Fibroblast of skin of abdomen (primary cell): ENCODE results near the gene DDX3X.
"Not testable (repeated sequence)": the region's sequence is repeated elsewhere in the genome, so short reads cannot be mapped to it uniquely, and the experiment has no call there.

Experiments used
- DNase-seq: peaks from one replicate; pipeline ENCODE4 v3.0.0-alpha.2; 2013

Gene DDX3X

GRCh38 chrX:41373989-41374606 lies 40.1 kb downstream of the DDX3X start:
- DNase-seq, result no peak

- DNase-seq, result no peak
Measured at GRCh38 chrX:41377624-41378023, 43.7 kb downstream of the DDX3X start.

- peak; percentile 55 for DNase-seq
Measured at GRCh38 chrX:41381685-41382084, 47.7 kb downstream of the DDX3X start.

- DNase-seq, result no peak
Measured at GRCh38 chrX:41382714-41383645, 49.0 kb downstream of the DDX3X start.

DNA sequence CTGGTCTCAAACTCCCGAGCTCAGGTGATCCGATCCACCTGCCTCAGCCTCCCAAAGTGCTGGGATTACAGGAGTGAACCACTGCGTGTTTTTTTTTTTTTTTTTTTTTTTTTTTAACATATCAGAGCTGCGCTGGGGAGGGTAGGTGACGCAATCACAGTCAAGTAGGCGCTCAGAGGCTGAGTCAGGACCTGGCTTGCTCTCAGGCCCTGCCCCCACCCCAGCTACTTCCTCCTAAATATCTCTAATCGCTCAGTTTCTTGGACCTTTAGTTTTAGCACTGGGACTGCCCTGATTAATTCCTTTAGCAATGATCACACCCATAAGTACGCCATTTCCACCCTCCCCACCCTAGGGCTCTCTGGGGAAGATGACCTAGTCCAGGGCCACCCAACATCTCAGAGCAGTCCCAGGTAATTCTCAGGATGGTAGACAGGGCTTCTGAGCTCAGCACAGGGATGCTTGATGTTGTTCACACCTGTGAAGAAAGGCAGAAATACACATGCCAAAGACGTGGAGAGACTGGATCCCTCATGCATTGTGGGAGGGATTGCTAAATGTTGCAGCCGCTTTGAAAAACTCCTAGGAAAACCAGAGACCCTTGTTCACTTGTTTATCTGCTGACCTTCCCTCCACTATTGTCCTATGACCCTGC lies 50.2 kb downstream of the DDX3X start:
- DNase-seq, result peak; percentile 62

DNA sequence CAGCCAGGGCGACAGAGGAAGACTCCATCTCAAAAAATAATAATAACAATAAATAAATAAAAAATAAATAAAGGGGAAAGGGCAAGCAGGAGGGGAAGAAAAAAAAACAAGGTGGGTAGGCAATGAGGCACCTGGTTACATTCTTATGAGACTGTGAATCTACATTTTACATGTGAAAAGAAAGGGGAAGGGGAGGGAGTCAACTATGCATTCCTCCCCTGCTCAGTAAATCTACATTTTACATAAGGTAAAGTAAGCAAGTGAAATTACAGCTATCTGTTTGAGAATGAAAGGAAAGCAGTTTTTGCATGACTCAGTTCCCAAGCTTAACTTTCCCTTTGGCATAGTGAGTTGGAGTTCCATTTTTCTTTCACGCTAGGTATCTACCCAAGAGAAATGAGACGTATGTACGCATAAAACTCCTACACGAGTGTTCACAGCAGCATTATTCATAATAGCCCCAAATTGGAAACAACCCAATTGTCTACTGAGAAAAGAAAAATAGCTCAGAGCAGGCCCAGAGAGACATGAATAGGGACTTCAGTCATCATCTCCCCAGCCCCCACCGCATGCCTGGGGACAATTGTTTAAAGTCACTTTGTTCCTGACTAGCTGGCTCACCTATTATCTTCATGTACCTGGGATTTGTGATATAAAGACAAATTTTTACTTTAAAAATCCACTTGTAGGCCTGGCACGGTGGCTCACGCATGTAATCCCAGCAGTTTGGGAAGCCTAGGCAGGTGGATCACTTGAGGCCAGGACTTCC lies 52.4 kb downstream of the DDX3X start:
- DNase-seq, result no peak

- DNase-seq, result no peak
Measured at GRCh38 chrX:41388543-41388942, 54.6 kb downstream of the DDX3X start.

DNA sequence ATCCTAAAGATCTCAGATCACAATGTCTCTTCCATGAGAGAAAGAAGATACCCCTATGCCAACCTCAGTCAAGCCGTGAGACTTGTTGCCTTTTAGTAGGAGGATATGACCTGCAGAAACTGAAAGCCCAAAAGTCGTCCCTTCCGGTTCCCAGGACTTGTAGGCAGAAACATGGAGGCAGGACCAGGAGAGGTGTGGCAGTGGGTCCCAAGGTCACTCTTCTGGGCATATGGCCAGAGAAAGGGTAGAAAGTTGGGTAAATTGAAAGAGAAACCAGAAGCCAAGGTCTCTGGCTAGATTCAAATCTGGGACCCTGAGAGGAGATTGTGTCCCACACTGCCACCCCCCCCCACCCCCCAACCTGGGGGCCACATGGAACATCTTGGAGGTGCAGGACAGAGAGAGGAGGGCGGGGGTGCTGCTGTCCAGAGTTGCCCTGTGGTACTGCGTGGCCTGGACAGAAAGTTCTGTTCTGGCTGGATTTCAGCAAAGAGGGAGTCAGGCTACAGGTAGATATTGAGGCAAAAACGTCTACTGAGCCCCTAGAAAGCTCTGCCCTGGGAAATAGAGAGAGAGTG lies 55.4 kb downstream of the DDX3X start:
- DNase-seq, result no peak

- not testable (repeated sequence) for DNase-seq
Measured at GRCh38 chrX:41390576-41390975, 56.6 kb downstream of the DDX3X start.

DNA sequence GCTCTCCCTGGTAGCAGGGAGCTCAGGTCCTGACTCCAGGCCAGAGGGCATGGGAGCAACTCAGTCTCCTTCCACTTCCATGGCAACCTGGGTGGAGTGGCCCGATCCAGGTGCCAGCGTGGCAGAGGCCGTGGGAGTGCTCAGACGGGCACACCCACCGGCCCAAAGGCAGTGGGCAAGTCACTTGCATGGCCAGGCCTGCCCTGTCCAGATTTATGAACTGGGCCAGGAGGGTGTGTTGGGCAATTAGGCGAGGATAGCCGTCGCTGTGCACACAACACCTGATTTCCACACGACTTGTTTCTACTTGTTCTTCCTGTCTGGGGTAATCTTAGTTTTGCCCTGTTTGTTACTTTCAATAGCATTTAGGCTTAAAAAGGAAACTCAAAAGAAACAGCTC lies 57.6 kb downstream of the DDX3X start:
- no peak for DNase-seq

GRCh38 chrX:41394293-41394692 lies 60.3 kb downstream of the DDX3X start:
- no peak for DNase-seq

DNA sequence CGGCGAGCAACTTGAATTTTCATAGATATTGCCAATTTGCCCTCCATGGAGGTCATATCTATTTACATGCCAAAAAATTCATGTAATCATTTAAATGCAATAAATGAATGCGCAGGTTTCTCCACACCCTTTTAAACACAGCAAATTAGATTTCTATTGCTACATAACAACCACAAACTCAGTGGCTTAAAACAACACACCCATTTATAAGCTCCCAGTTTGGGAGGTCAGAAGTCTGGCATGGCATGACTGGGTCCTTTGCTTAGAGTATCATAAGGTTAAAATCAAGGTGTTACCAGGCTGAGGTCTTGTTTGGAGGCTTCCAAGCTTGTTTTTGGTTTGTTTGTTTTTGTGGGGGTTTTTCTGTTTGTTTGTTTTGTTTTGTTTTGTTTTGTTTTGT lies 63.3 kb downstream of the DDX3X start:
- DNase-seq, result no peak

GRCh38 chrX:41397768-41398167 lies 63.8 kb downstream of the DDX3X start:
- no peak for DNase-seq

- not testable (repeated sequence) for DNase-seq
Measured at GRCh38 chrX:41402556-41402955, 68.6 kb downstream of the DDX3X start.

- DNase-seq, result no peak
Measured at GRCh38 chrX:41405551-41405950, 71.6 kb downstream of the DDX3X start.

DNA sequence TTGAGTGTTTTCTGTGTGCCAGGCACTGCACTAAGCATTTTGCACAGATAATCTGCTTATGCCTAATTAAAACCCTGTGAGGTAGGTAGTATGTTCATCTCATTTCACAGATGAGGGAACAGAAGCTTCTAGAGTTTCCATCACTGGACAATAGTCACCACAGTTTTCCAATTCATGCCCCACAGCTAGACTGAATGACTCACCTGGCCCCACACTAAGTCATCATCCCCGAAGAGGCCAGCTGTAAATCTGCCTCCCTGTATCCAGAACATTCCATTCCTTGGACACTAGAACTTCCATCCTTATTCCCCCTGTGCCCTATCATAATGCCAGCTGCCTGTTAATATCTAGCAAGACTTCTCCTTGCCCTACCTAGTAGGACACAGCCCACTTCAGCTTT lies 72.2 kb downstream of the DDX3X start:
- peak; percentile 4 for DNase-seq

DNA sequence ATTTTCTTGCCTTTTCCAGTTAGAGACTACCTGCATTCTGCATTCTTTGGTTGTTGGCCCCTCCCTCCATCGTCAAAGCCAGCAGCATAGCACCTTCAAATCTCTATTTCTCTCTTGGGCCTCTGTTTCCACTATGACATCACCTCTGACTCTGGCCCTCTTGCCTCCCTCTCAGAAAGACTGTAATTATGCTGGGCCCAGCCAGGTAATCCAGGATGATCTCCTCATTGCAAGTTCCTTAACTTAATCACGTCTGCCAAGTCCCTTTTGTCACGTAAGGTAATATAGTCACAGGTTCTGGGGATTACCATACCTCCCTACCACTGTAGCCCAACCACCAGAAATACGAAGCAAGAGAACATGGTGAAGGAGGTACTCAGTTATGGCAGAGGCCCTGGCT lies 73.9 kb downstream of the DDX3X start:
- no peak for DNase-seq

DNA sequence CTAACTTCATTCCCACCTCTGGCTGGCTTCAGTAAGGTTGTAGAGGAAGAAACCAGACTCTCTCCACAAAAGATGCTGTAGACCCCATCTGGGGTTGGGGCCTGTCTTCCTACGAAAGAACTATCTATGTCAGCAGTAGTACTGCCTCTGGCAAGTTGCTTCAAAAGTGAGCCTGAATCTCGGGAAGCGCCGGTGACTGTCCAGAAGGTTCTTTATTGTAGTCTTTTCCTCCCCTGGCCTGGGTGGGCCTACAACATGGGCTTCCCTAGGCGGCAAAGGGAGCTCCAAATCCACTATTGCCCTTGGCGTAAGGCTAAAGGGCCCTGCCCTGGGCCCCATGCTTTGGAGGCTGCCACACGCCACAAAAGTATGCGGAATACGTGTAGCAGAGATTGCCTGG lies 74.6 kb downstream of the DDX3X start:
- DNase-seq, result no peak

DNA sequence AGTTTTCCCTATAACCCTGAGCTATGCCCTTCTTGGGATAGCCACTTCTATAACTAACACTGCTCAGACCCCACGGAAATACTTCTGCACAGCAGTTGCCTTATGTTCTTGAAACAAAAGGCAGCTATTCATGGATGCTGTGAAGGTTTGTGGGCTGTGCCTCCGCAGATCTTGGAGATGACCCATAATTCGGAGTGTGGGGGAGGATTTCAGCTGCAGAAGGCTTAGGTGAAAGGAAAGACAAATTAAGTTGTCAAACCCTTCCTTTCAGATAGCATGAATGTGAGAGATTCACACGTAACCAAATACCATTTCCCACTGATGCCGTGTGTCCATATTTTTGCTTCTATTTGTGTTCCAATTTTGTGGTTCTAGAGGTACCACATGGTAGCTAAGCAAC lies 75.0 kb downstream of the DDX3X start:
- no peak for DNase-seq

DNA sequence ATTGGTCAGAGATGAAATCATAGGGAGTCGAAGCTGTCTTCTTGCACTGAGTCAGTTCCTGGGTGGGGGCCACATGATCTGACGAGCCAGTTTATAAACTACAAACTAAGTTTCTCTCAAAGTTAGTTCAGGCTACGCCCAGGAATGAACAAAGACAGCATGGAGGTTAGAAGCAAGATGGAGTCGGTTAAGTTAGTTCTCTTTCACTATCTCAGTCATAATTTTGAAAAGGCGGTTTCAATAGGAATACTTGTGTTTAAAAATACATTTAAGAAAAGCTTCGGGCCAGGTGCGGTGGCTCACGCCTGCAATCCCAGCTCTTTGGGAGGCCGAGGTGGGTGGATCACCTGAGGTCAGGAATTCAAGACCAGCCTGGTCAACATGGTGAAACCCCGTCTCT lies 77.3 kb downstream of the DDX3X start:
- not testable (repeated sequence) for DNase-seq

DNA sequence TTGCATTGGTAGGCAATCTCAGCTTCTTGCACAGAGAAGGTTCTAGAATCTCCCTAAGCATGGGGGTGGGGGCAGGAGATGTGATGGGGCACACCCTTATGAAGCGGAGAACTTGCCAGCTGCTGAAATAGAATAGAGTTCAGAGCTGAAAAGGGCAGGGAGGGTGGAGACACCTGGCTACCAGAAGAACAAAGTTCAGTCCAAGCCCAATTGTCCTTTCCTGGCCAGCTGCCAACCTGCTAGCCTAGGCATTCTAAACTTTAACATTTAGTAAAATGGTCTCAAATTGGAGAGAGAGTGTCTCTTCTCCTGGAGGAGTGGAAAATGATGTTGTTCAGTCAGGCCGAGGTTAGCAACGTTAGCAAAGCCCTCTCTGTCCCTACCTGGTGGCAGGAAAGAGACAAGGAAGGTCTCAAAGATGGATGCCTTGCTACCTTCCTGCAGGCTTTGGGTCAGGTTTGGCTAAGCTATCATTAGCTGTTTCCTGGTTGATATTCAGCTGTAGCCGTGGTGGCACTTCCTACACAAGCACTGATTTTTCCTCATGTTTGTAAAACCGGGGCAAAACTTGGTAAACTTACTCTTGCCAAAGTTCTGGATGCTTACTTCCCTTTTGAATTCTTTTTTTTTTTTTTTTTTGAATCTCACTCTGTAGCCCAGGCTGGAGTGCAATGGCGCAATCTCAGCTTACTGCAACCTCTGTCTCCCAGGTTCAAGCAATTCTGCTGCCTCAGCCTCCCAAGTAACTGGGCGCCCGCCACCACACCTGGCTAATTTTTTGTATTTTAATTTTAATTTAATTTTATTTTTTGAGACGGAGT lies 78.5 kb downstream of the DDX3X start:
- DNase-seq, result no peak
